K562 (cell line): Measurements from ENCODE around the gene ZCCHC9. TPM values are rescaled to one million over a fixed set of nuclear protein-coding genes. Genes with fewer than 3 reads are reported as not detected.

ENCODE experiments used
- ATAC-seq: fragments of 200-7000 bp; cut with Tn5 transposase; 3 replicates; pipeline ENCODE4 v1.9.1; 2020; ENCODE audit warnings: moderate library complexity
- BruUV-seq: library from RNA; stranded (reverse); fragments of 400-500 nt; replicated peaks from 2 replicates; lab custom pipeline; 2021; lab: Mats Ljungman, UMichigan
- CTCF ChIA-PET: fragments of 300-600 bp; formaldehyde crosslinking; extraction: SDS; loops from one replicate; lab custom pipeline; 2021; ENCODE audit warnings: low intra/inter-chr PET ratio; lab: Yijun Ruan, JAX
- POLR2A ChIA-PET: fragments of 300-600, 350-650 bp; sonication (Branson Sonifier 250); formaldehyde crosslinking; extraction: SDS; loops from one replicate; lab custom pipeline; 2021; ENCODE audit warnings: antibody characterized with exemption, inconsistent platforms; lab: Yijun Ruan, JAX
- DNase-seq, 4 experiments: peaks; one replicate each; pipeline versions ENCODE4 v3.0.0 to v3.0.0-alpha.2; 2011 to 2018; ENCODE audit warnings: low spot score in 3 of 4, mixed read lengths in 3 of 4; ENCODE audit errors: extremely low read depth in 1 of 4
- FAIRE-seq: peaks from 2 replicates; lab custom pipeline; 2011; peaks lifted over from hg19 to GRCh38; lab: Jason Lieb, UNC
- H2AFZ ChIP-seq: 2 replicates; pipeline ENCODE4 v1.6.0; 2011; ENCODE audit warnings: low read depth, low read length, control low read depth, inconsistent platforms
- H3K27ac ChIP-seq: fragments of 200-600 bp; 3 replicates; pipeline ENCODE4 v1.8.0; 2011; ENCODE audit warnings: low read depth, mild to moderate bottlenecking, control low read depth, inconsistent platforms, low read length, moderate library complexity, mixed read lengths; ENCODE audit errors: extremely low read depth
- H3K27me3 ChIP-seq, 2 experiments: fragments of 300-600 bp in 1 of 2; 2 replicates in 1 of 2; 3 replicates in 1 of 2; pipeline versions ENCODE4 v1.6.0 to v1.8.0; 2011; ENCODE audit warnings: inconsistent platforms in 2 of 2, low read length in 2 of 2, mild to moderate bottlenecking in 1 of 2, mixed read lengths in 1 of 2, moderate library complexity in 1 of 2; ENCODE audit not compliant: control insufficient read depth in 2 of 2, insufficient read depth in 2 of 2
- H3K36me3 ChIP-seq: fragments of 300-600 bp; 3 replicates; pipeline ENCODE4 v1.8.0; 2011; ENCODE audit warnings: mild to moderate bottlenecking, low read length, inconsistent platforms; ENCODE audit not compliant: control insufficient read depth, insufficient read depth
- H3K4me1 ChIP-seq, 2 experiments: fragments of 200-600 bp in 1 of 2; replicated peaks in 1 of 2; 2 replicates in 1 of 2; 3 replicates in 1 of 2; pipeline versions ENCODE4 v1.5.1 to v1.8.0; 2011; ENCODE audit warnings: inconsistent platforms in 2 of 2, low read length in 2 of 2, mild to moderate bottlenecking in 1 of 2, mixed read lengths in 1 of 2, moderate library complexity in 1 of 2; ENCODE audit not compliant: control insufficient read depth in 2 of 2, insufficient read depth in 2 of 2
- H3K4me2 ChIP-seq: 2 replicates; pipeline ENCODE4 v1.6.1; 2011; ENCODE audit warnings: low read length, control low read depth, inconsistent platforms, mixed read lengths; ENCODE audit not compliant: insufficient read depth
- H3K4me3 ChIP-seq: fragments of 200-600 bp; sonication (generic), shearing (Covaris generic); 2 replicates; pipeline ENCODE4 v1.5.1; 2016; ENCODE audit warnings: control low read depth, inconsistent platforms
- H3K79me2 ChIP-seq: fragments of 200-600 bp; 3 replicates; pipeline ENCODE4 v1.8.0; 2011; ENCODE audit warnings: low read length, inconsistent platforms; ENCODE audit not compliant: control insufficient read depth, insufficient read depth
- H3K9ac ChIP-seq, 2 experiments: 2 replicates each; pipeline versions ENCODE4 v1.6.0 to v1.6.1; 2011; ENCODE audit warnings: low read depth in 2 of 2, low read length in 2 of 2, control low read depth in 1 of 2, inconsistent platforms in 1 of 2, mild to moderate bottlenecking in 1 of 2, mixed read lengths in 1 of 2; ENCODE audit not compliant: insufficient read depth in 1 of 2
- H3K9me1 ChIP-seq: one replicate; pipeline ENCODE4 v1.6.0; 2011; ENCODE audit warnings: inconsistent platforms, mild to moderate bottlenecking, low read length, moderate library complexity; ENCODE audit not compliant: control insufficient read depth, insufficient read depth
- H3K9me3 ChIP-seq: replicated peaks from 2 replicates; pipeline ENCODE4 v1.5.1; 2011; ENCODE audit warnings: low read depth, low read length, inconsistent platforms; ENCODE audit not compliant: control insufficient read depth, insufficient read depth
- H4K20me1 ChIP-seq: replicated peaks from 2 replicates; pipeline ENCODE4 v1.6.1; 2011; ENCODE audit warnings: low read length, inconsistent platforms, mixed read lengths; ENCODE audit not compliant: control insufficient read depth, insufficient read depth
- DDX20 ChIP-seq: fragments of 450-650 bp; IDR thresholded peaks from 2 replicates; pipeline ENCODE4 v1.6.1; 2016; ENCODE audit warnings: missing genetic modification characterization, low read depth, mild to moderate bottlenecking, missing compliant biosample characterization, moderate library complexity
- HNRNPH1 ChIP-seq: fragments of 200-400 bp; formaldehyde crosslinking; optimal IDR thresholded peaks from 2 replicates; pipeline ENCODE3; 2017; ENCODE audit warnings: low read depth, mild to moderate bottlenecking, low read length, moderate library complexity
- SMAD4 ChIP-seq: fragments of 250-450 bp; sonication (Bioruptor Pico); conservative IDR thresholded peaks from 2 replicates; pipeline ENCODE4 v1.8.0; 2021; ENCODE audit warnings: inconsistent platforms, mild to moderate bottlenecking, moderate library complexity
- SMARCC2 ChIP-seq: fragments of 450-650 bp; IDR thresholded peaks from 2 replicates; pipeline ENCODE4 v1.6.1; 2017; ENCODE audit warnings: antibody characterized with exemption, moderate library complexity, mild to moderate bottlenecking, low read depth
- ZNF384 ChIP-seq: IDR thresholded peaks from 2 replicates; pipeline ENCODE4 v1.6.1; 2012; ENCODE audit warnings: low read depth, low read length, improper control_type of control experiment
- WGBS: fragments of 100-300 bp; shearing (Covaris generic); methylation state at CpG from one replicate; pipeline ENCODE4 v1.1.6; 2016; ENCODE audit warnings: low coverage, mixed read lengths; ENCODE audit not compliant: insufficient coverage; ENCODE audit errors: missing lambda C conversion rate; 5-methylcytosine and 5-hydroxymethylcytosine counted together
- in situ Hi-C: fragments of 300-500 bp; cut with MboI; formaldehyde crosslinking; loops from 4 replicates; pipeline ENCODE4 v1.15.0; 2018; ENCODE audit warnings: inconsistent platforms, mixed read lengths
- intact Hi-C: fragments of 100-400 bp; cut with micrococcal nuclease; formaldehyde crosslinking; loops from 2 replicates; pipeline ENCODE4 v1.14.2; 2022
- polyA plus RNA-seq, 8 experiments: library from polyadenylated mRNA; depleted of rRNA in 4 of 8; stranded (reverse) in 5 of 8; unstranded in 3 of 8; fragments of >200 nt; fragmentation: Nextera tagmentation in 2 of 8; fragmentation: Illumina TruSeq in 1 of 8; extraction: Ambion mirVana in 2 of 8; extraction: Trizol in 1 of 8; gene quantifications; 2 replicates each; pipeline versions ENCODE4 v1.2.1 to v1.2.3, GENCODE V29; 2011 to 2014; ENCODE audit warnings: inconsistent platforms in 1 of 8, missing spikeins in 1 of 8
- total RNA-seq, 7 experiments: library from RNA; depleted of rRNA in 6 of 7; stranded (reverse); fragments of >200 nt in 6 of 7; fragmentation: Illumina TruSeq in 2 of 7; extraction: Trizol in 2 of 7; gene quantifications; 2 replicates each; pipeline versions ENCODE4 v1.2.1 to v1.2.3, GENCODE V29; 2011 to 2021; ENCODE audit warnings: low replicate concordance in 1 of 7
- TF ChIP-seq, protein P1 (sequence below), 3 experiments: fragments of 200-800 bp in 1 of 3; fragments of 250-450 bp in 1 of 3; fragments of 450-650 bp in 1 of 3; sonication (Bioruptor Pico) in 1 of 3; sonication (Bioruptor generic) in 1 of 3; formaldehyde crosslinking in 1 of 3; IDR thresholded peaks; 2 replicates each; pipeline versions ENCODE4 v1.6.1 to v1.8.0; 2016 to 2022; ENCODE audit warnings: mild to moderate bottlenecking in 2 of 3, missing genetic modification characterization in 2 of 3, missing compliant biosample characterization in 1 of 3, moderate library complexity in 1 of 3
- TF ChIP-seq, protein P2 (sequence below): sonication (generic); formaldehyde crosslinking; IDR thresholded peaks from 2 replicates; pipeline ENCODE4 v1.4.0; 2020; ENCODE audit warnings: mild to moderate bottlenecking, missing genetic modification reagents

ZCCHC9 gene
- total and polyA plus RNA-seq, 9 of the 15 experiments (the other 6 are each of a cell fraction or from before 2014, with no cell fraction given) = 40.3 to 95.3 (median 59.9) TPM

DNA sequence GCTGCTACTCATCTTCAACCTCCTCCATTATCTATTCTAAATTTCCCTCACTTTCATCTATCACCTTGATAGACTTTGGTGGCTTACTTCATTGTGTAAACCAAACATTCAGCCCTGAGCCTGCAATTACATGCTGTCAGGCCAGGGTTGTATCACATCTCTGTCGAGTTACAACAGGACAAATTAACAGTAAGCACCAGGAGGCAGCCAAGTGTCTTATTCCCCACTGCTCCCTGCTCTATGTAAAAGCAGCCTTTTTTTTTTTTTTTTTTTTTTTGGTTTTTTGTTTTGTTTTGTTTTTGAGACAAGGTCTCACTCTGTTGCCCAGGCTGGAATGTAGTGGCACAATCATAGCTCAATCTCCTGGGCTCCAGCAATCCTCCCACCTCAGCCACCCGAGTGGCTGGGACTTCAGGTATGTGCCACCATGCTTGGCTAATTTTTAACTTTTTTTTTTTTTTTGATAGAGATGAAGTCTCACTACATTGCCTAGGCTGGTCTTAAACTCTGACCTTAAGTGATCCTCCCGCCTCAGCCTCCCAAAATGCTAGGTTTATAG is 15.2 kb upstream of the ZCCHC9 start:
- ChIA-PET POLR2A (no interaction called here), CTCF (no interaction called here)
- no peak overlapping the region for H2AFZ ChIP-seq
- no peak overlapping the region for H3K27ac ChIP-seq
- H3K27me3 ChIP-seq = no peaks in the 10 kb centered on the region
- no peak for ATAC-seq
- 78% methylated on average over 3 of the region's 3 CpGs for WGBS
- no peaks in the 10 kb centered on the region for H3K36me3 ChIP-seq
- no peak for DNase-seq
- H3K9me3 ChIP-seq = no peaks in the 10 kb centered on the region
- in situ Hi-C loops (no loop called here), intact Hi-C loops (no loop called here)
- no peaks in the 10 kb centered on the region; the same call in 2 of the 3 replicates for H3K79me2 ChIP-seq
- no peak overlapping the region for H3K4me3 ChIP-seq
- FAIRE-seq = no peak
- no peaks in the 10 kb centered on the region for H3K9me1 ChIP-seq
- no peak overlapping the region for H3K4me2 ChIP-seq
- TF ChIP-seq HNRNPH1 (no peak), ZNF384 (peak; percentile 47), SMARCC2 (no peak), SMAD4 (CRISPR knock-in tag) (no peak), DDX20 (tag) (no peak)
- TF ChIP-seq, protein P1, sequence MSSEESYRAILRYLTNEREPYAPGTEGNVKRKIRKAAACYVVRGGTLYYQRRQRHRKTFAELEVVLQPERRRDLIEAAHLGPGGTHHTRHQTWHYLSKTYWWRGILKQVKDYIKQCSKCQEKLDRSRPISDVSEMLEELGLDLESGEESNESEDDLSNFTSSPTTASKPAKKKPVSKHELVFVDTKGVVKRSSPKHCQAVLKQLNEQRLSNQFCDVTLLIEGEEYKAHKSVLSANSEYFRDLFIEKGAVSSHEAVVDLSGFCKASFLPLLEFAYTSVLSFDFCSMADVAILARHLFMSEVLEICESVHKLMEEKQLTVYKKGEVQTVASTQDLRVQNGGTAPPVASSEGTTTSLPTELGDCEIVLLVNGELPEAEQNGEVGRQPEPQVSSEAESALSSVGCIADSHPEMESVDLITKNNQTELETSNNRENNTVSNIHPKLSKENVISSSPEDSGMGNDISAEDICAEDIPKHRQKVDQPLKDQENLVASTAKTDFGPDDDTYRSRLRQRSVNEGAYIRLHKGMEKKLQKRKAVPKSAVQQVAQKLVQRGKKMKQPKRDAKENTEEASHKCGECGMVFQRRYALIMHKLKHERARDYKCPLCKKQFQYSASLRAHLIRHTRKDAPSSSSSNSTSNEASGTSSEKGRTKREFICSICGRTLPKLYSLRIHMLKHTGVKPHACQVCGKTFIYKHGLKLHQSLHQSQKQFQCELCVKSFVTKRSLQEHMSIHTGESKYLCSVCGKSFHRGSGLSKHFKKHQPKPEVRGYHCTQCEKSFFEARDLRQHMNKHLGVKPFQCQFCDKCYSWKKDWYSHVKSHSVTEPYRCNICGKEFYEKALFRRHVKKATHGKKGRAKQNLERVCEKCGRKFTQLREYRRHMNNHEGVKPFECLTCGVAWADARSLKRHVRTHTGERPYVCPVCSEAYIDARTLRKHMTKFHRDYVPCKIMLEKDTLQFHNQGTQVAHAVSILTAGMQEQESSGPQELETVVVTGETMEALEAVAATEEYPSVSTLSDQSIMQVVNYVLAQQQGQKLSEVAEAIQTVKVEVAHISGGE (CRISPR knock-in tag; IDR thresholded peaks at IDR 0.05) = no peak
- TF ChIP-seq, protein P2, sequence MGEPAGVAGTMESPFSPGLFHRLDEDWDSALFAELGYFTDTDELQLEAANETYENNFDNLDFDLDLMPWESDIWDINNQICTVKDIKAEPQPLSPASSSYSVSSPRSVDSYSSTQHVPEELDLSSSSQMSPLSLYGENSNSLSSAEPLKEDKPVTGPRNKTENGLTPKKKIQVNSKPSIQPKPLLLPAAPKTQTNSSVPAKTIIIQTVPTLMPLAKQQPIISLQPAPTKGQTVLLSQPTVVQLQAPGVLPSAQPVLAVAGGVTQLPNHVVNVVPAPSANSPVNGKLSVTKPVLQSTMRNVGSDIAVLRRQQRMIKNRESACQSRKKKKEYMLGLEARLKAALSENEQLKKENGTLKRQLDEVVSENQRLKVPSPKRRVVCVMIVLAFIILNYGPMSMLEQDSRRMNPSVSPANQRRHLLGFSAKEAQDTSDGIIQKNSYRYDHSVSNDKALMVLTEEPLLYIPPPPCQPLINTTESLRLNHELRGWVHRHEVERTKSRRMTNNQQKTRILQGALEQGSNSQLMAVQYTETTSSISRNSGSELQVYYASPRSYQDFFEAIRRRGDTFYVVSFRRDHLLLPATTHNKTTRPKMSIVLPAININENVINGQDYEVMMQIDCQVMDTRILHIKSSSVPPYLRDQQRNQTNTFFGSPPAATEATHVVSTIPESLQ = no peak
- TF ChIP-seq, all 486 proteins: peak for 1
- Histone ChIP-seq H3K4me1 (no peaks in the 10 kb centered on the region; a peak in 1 of 5 replicates), H3K9ac (no peak overlapping the region), H4K20me1 (no peaks in the 10 kb centered on the region)
- BruUV-seq = no TSS peak
